Stimulated activated CD8-positive, alpha-beta memory T cell treated with anti-CD3 and anti-CD28 coated beads, Interleukin-12 subunit alpha, Interleukin-12 subunit beta, amount 100 ng/mL, for 24 hours (primary cell): ENCODE data around the gene ATP8B1.
"Not testable (repeated sequence)": the region's sequence is repeated elsewhere in the genome, so short reads cannot be mapped to it uniquely, and the experiment has no call there.

Experiments used
- DNase-seq: peaks from one replicate; pipeline ENCODE4 v3.0.0-alpha.2; 2020; ENCODE audit errors: extremely low read depth

ATP8B1 gene

DNA sequence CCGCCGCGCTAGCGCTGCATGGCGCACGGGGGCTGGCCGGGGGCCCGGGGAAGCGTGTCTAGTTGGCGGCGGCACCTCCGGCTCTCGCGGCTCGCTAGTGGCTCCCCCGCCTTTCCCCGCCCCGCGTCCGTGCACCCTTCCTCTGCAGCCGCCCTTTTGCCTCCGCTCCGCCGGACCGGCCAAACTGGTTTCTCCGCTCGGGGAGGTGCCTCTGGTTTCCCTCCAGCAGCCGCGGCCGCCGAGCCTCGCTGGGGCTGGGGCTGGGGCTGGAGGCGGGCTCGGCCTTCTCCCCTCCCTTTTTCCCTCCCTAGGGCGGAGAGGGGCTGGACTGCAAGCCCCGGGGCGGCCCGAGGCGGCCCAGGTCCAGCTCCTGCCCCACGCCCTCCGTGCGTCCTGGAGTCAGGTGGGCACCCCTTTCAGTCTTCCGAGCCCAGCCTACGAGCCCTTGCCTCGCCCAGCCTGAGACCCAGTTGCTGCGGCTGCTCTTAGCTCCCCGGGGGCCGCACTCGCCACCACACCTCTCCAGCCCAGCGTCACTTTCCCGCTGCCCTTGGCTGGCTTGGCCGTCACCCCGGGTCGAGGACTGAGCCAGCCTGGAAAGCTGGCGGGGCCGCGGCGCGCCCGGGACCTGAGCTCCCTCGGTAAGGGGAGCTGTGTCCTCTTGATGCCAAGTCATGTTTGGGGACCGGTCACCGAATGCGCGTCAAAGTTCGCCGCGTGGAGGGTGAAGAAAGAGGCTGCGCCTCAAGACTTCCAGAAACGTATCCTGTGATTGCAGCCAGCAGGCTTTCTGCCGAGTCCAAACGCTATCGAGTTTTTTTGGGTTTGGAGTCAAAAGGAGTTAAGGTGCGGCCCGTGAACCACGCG lies at the start of gene ATP8B1:
TSS of gene ATP8B1 (minus strand) at position 213 of the 867 bp plus-strand sequence. CDS start 71,508 bp downstream, outside the sequence.
- DNase-seq, result no peak

DNA sequence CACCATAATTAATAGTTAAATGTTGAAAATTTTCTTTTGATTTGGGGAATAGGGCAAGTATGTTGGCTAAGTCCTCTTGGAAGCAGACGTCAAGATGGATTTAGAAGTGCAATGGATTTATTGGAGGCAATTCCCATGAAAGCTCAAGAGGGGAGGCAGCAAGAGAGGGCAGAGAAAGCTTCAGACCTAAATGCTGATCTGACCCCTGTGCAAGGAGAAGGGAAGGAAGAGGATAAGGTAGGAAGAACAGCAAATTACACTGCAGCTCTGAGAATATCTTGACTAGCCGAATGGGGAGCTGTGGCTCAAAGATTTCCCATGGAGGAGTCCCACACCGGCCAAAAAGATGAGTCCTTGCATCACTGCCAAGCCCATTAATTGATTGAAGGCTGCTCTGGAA lies 46.9 kb upstream of the ATP8B1 start:
- DNase-seq, result no peak

DNA sequence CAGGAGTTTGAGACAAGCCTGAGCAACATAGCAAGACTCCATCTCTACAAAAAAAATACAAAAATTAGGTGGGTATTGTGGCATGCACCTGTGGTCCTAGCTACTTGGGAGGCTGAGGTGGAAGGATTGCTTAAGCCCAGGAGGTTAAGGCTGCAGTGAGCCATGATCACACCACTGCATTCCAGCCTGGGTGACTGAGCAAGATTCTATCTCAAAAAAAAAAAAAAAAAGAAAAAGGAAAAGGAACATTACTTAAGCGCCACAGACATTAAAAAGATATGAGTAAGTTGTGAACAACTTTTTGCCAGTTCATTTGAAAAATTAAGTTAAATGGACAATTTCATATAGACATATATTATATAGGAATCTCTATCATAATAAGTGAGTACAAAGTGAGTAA lies 45.3 kb upstream of the ATP8B1 start:
- not testable (repeated sequence) for DNase-seq

DNA sequence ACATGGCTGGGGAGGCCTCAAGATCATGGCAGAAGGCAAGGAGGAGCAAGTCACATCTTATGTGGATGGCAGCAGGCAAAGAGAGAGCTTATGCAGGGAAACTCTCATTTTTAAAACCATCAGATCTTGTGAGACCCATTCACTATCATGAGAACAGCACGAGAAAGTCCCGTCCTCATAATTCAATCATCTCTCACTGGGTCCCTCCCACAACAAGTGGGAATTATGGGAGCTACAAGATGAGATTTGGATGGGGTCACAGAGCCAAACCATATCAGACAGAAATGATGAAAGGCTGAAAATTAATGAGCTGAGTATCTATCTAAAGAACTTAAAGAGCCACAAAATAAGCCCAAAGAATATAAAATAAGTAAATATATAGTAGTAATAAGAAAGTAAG lies 44.3 kb upstream of the ATP8B1 start:
- not testable (repeated sequence) for DNase-seq

DNA sequence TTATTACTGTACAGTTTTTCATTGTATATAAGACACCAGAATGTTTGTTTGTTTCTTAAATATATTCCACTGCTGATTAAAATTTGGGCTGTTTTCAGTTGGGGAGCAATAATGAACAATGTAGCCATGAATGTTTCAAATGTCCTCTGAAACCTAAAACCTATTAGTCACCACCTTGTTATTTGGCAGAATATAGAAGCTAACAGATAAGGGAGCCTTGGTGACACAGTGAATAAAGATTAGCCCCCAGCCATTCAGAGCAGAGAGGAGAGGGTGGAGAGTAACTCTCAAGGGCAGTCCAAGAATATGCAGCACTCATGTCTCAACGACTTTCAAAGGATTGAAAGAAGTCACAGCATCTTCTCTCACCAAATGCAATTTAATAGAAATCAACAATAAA lies 43.1 kb upstream of the ATP8B1 start:
- DNase-seq, result no peak

DNA sequence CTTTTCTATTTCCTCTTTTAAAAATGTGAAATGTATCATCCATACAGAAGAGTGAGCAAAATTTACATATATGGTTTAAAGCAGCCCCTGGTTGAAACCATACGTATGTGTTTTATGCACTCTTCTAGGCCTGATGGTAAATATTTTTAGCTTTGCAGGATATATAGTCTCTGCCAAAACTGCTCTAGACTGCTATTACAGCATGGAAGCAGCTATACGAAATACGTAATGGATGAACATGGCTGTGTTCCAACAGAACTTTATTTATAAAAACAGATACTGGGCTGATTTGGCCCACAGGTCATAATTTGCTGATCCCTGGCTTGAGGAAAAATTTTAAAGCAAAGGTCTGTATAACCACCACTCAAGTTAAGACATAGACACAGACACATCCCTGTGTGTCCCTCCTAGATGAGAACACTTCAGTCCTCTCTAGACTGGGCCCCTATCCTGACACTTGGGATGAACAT lies 42.5 kb upstream of the ATP8B1 start:
- DNase-seq, result no peak

DNA sequence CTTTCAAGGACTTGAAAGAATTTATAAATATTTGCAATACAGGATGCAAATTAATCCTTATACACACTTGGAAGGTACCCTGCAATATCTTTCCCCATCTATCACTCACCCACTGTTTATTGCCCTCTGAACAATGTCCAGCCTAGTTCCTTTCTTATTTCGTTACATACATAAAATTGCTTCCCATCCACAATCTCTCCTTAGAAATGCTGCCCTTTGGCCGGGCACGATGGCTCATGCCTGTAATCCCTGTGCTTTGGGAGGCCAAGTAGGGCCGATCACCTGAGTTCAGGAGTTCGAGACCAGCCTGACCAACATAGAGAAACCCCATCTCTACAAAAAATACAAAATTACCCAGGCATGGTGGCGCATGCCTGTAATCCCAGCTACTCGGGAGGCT lies 41.2 kb upstream of the ATP8B1 start:
- DNase-seq, result no peak

DNA sequence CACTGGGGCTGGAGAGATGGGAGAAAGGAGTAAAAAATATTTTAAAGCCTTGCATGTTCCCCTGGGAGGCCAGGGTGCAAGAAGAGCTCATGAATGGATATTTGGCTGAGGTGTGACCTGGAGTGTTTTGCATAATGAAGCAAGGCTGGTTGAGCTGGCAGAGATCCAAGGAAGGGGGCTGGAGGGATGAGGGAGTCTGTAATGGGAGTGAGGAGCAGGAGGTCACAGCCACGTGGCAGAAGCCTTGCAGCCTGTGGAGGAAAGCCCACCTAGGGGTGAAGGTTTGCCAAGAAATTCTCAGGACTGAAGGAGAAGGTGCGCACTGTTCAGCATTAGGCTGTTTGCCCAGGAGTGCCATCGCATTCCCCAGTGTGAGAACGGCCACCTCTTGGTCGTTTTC lies 40.3 kb upstream of the ATP8B1 start:
- DNase-seq, result no peak

DNA sequence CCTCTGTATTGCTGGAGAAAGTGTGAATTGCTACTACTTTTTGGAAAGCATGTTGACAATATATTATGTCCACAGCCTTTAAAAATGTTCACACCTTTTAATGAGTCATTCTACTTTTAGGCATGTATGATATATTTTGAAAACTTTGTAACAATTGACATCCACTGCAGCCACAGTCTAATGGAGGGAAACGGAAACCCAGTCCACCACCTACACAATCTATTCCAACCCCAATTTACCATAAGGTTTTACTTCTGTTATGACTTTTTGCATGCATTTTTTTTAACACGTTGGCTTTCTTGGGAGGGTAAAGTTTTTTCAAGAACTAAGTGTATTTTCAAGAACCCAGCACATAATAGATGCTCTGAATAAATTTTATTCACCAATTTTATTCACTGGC lies 38.5 kb upstream of the ATP8B1 start:
- DNase-seq, result no peak

DNA sequence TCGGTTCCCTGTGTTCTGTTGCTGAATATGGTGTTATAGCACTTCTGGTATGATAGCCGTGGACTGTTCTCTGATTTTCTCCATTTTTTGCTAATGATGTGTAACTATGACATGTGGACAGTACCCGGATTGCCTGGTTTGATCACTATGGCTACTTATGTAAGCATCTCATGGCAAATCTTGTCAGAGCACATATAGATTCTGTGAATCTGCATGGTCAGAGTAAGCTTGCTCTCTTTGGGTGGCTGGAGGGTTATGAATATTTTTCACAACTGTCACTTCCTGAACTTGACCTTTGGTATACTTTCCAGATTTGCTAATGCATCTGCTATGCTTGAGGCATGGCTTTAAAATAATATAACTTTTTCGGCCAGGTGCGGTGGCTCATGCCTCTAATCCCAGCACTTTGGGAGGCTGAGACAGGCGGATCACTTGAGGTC lies 36.8 kb upstream of the ATP8B1 start:
- DNase-seq, result no peak

DNA sequence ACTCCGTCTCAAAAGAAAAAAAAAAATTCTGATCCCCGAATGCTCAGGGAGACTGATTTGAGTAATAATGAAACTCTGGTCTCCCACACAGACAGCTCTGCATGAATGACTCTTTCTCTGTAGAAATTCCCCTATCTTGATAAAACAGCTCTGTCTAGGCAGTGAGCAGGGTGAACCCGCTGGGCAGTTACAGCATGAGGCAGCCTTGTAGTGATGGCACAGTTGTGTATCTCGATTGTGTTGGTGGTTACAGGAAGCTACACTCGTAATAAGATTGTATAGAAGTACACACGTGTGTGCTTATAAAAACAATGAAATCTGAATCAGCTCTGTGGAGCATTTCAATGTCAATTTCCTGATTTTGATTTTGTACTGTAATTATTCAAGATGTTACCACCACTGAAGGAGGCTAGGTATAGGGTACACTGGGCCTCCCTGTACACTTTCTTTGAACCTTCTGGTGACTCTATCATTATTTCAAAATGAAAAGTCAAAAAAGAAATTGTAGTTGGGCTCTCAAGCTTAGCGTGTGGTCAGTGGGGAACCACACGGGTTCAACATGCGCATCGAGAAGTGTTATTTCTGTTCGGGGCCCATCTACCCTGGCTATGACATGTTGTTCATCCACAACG lies 34.9 kb upstream of the ATP8B1 start:
- DNase-seq, result no peak

DNA sequence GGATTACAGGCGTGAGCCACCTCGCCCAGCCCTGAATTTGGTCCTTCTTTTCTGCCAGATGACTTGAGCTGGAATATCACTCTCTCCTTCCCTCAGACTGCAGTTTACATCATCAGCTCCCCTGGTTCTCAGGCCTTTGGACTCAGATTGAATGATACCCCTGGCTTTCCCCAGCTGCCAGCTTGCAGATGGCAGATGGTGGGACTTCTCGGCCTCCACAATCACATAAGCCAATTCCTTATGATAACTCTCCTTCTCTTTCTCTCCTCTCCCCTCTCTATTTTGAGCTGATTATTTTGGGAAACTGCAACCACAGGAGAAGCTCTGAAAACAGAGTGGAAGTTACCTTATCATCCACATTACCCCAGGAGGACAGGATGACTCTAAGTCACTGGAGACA lies 33.4 kb upstream of the ATP8B1 start:
- DNase-seq, result no peak

DNA sequence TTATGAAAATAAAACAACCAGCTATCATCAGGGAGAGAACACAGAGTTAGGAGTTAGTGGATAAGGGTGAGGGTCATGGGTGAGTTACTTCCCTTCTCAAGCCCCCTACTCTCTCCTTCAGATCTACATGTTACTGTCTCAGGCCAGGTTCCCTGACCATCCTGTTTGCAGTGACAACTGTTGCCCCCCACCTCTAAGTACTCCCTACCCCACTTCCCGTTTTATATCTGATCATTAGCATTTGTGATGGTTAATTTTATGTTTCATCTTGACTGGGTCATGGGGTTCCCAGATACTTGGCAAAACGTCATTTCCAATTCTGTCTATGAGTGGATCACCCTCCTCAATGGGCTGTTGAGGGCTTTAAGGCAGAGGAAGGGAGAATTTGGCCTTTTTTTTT lies 32.8 kb upstream of the ATP8B1 start:
- no peak for DNase-seq

DNA sequence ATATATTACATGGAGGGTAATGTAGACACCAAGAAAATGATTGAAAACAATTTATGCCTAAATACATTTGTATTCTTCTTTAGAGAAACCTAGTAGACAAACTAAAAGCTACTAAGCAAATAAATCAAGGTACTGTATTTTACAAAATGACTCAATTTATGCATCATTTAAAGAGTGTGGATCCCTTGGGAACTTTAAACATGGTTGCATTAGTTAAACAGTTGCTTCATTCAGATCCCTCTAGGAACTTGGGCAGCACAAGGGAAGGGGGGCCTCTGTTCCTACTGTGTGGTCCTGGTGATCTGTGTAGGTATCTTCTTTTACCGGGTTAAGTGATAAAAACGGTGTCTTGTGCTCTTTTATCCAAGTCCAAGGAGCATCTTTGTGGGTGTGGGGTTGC lies 31.5 kb upstream of the ATP8B1 start:
- no peak for DNase-seq

DNA sequence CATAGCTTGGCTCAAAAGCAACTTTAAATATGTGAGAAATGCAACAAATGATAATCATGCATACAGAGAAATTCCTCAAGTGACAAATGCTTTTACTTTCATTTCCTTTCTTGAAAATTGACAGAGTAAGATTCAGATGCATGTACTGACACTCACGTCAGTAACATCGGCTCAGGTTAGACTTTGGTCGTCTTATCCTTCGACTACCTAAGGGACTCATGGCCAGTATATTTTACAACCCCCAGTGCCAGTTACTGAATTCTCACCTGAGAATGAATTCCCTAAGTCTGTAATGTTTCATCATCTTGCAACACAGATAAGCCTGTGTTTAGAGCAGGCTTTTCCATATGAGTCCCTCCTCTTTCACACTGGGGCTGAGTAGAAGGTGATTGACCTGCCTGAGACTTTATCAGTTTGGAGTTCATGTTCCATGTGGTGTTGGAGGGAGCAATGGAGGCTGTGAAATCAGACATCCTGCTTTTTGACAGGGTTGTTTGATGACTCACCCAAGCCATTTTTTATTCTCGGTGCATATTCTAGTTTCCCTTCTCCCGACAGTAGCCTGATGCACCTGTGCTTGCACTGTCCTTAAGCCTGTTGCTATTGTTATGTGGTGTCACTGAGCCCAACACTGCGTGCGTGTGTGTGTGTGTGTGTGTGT lies 30.5 kb upstream of the ATP8B1 start:
- DNase-seq, result no peak

DNA sequence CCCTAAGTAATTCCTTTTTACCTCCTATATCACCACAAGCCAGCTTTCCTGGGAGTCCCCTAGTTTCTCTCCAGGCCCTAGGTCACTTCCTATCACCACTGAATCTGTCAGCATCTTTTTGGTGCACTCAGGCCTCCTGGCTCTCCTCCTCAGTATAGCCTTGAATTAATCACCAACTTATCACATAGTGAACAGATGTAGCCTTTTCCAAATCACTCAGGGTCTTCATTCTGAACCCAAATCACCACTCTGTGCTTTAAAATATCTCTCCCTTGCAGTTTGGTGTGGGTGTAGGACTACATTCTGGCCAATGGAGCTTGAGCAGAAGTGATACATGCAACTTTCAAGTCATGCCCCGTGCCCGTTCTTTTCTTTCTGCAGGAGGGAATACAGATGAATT lies 29.6 kb upstream of the ATP8B1 start:
- DNase-seq, result no peak

DNA sequence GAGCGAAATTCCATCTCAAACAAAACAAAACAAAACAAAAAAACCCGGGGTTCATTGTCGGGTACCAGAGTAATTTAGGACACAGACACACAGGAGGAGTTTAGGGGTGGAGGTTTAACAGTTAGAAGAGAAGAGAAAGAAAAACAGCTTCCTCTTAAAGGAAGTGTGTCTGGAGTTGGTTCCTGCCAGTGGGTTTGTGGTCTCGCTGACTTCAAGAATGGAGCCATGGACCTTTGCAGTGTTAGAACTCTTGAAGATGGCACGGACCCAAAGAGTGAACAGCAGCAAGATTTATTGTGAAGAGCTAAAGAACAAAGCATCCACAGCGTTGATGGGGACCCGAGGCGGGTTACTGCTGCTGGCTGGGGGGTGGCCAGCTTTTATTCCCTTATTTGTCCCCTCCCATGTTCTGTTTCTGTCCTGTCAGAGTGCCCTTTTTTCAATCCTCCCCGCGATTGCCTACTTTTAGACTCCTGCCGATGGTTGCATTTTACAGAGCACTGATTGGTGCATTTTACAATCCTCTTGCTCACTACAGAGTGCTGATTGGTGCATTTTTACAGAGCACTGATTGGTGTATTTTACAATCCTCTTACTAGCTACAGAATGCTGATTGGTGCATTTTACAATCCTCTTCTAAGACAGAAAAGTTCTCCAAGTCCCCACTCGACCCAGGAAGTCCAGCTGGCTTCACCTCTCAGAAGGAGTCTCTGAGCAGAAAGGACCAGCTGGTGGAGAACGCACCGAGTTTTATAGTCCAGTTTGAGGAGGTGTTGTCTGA lies 28.7 kb upstream of the ATP8B1 start:
- DNase-seq, result no peak

DNA sequence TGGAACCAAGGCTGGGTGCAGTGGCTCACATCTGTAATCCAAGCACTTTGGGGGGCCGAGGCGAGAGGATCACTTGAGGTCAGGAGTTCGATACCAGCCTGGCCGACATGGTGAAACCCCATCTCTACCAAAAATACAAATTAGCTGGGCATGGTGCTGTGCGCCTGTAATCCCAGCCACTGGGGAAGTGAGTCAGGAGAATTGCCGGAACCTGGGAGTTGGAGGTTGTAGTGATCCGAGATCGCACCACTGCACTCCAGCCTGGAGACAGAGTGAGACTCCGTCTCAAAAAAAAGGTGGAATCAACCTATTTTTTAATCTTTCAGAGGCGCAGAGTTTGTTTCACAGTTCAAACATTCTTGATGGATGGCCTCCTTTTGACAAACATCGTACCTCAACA lies 24.5 kb upstream of the ATP8B1 start:
- no peak for DNase-seq

DNA sequence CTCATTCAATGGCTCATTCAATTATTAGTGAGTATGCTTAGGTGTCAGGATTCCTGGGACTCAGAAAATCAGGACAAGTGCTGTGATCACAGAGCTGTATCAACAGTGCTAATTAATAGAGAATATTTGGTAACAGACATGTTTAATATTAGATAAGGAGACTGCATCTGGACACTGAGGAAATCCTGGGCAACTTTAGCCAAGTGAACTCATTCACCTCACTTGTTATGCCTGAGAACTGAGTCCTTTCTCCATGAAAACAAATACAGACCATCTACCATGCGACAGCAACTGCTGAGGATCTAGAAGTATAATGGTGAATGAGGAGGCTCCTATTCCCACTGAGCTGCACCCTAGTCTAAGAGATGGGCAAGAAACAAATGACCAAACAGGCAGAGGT lies 23.1 kb upstream of the ATP8B1 start:
- DNase-seq, result no peak

DNA sequence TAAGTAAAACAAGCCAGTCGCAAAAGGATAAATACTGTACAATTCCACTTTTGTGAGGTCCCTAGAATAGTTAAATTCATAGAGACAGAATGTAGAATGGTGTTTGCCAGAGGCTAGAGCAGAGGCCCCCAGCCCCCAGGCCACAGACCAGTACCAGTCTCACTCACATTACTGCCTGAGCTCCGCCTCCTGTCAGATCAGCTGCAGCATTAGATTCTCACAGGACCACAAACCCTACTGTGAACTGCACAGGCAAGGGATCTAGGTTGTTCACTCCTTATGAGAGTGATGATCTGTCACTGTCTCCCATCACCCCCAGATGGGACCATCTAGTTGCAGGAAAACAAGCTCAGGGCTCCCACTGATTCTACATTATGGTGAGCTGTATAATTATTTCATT lies 17.5 kb upstream of the ATP8B1 start:
- DNase-seq, result not testable (repeated sequence)

DNA sequence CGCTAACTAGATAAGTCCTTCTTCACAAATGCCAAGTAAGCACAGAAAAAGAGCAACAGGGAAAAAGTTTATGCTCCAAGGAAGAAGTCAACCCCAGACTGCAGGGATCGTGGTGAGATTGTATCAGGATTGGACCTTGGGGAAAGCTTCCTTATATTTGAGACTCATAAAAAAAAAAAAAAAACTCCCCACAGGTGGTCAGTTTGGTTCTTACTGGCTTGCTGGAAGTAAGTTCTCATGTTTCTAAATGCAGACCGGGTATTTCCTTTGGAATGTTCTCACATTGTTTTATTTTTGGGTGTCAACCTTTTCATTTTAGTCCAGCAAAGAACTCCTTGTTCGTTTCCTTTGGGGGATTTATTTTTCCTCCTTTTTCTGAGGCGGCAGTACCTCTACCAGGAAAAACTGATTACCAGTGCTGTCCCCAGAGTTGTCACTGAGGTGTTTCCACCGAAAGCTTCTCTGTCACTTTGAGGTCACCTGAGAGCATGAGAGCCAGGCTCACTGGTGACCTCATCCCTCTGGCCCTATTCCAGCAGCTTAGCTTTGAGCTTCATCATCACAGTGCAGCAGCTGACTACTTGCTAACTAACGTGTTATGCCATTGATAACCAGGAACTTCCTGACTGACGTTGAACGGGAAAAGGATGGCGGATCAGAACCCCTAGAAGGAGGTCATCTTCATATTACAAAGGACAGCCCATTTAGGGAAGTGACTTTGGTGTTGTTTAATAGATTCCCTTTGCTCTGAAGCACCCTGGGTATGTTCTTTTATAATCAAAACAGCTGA lies 16.8 kb upstream of the ATP8B1 start:
- DNase-seq, result no peak
